Trophoblast cell (in vitro differentiated cells and primary cell): ENCODE results near the gene MAP3K4. TPM values are rescaled to one million over a fixed set of nuclear protein-coding genes. Genes with fewer than 3 reads are reported as not detected.

ENCODE experiments used
- DNase-seq, 2 donors: peaks; one replicate each; pipeline ENCODE4 v3.0.0-alpha.2; 2016
- H2AFZ ChIP-seq: 2 replicates; pipeline ENCODE4 v1.6.1; 2013; ENCODE audit warnings: low read length, moderate library complexity, mild to moderate bottlenecking; ENCODE audit not compliant: insufficient read depth, poor library complexity
- H2AK5ac ChIP-seq: 2 replicates; pipeline ENCODE4 v1.6.1; 2013; ENCODE audit warnings: mild to moderate bottlenecking, low read length
- H2BK120ac ChIP-seq: 2 replicates; pipeline ENCODE4 v1.6.1; 2013; ENCODE audit warnings: low read length, mild to moderate bottlenecking, moderate library complexity; ENCODE audit not compliant: insufficient read depth, poor library complexity
- H2BK12ac ChIP-seq: 2 replicates; pipeline ENCODE4 v1.6.1; 2013; ENCODE audit warnings: mild to moderate bottlenecking, low read length, moderate library complexity
- H2BK5ac ChIP-seq: 2 replicates; pipeline ENCODE4 v1.6.1; 2013; ENCODE audit warnings: low read length, low read depth, moderate library complexity, mild to moderate bottlenecking; ENCODE audit not compliant: poor library complexity
- H3K14ac ChIP-seq: 2 replicates; pipeline ENCODE4 v1.6.1; 2013; ENCODE audit warnings: mild to moderate bottlenecking, low read length
- H3K18ac ChIP-seq: 2 replicates; pipeline ENCODE4 v1.6.1; 2013; ENCODE audit warnings: mild to moderate bottlenecking, low read length
- H3K23ac ChIP-seq: 2 replicates; pipeline ENCODE4 v1.6.1; 2013; ENCODE audit warnings: low read length
- H3K27ac ChIP-seq: 2 replicates; pipeline ENCODE4 v1.5.1; 2013; ENCODE audit warnings: low read depth, mild to moderate bottlenecking, inconsistent platforms, low read length, moderate library complexity
- H3K27me3 ChIP-seq: 2 replicates; pipeline ENCODE4 v1.6.1; 2013; ENCODE audit warnings: inconsistent platforms, mild to moderate bottlenecking, low read length, moderate library complexity; ENCODE audit not compliant: insufficient read depth
- H3K36me3 ChIP-seq, 2 experiments: 1 replicate in 1 of 2; 2 replicates in 1 of 2; pipeline ENCODE4 v1.6.1; 2013; ENCODE audit warnings: low read length in 2 of 2, mild to moderate bottlenecking in 2 of 2, moderate library complexity in 1 of 2; ENCODE audit not compliant: insufficient read depth in 2 of 2, control insufficient read depth in 1 of 2
- H3K4ac ChIP-seq: 2 replicates; pipeline ENCODE4 v1.6.1; 2013; ENCODE audit warnings: low read depth, mild to moderate bottlenecking, low read length, moderate library complexity
- H3K4me1 ChIP-seq, 2 experiments: 1 replicate in 1 of 2; 2 replicates in 1 of 2; pipeline ENCODE4 v1.6.1; 2013; ENCODE audit warnings: low read length in 2 of 2, mild to moderate bottlenecking in 2 of 2, moderate library complexity in 1 of 2; ENCODE audit not compliant: insufficient read depth in 2 of 2, control insufficient read depth in 1 of 2
- H3K4me2 ChIP-seq: 2 replicates; pipeline ENCODE4 v1.6.1; 2013; ENCODE audit warnings: inconsistent platforms, mild to moderate bottlenecking, low read length, moderate library complexity
- H3K4me3 ChIP-seq: 2 replicates; pipeline ENCODE4 v1.5.1; 2013; ENCODE audit warnings: mild to moderate bottlenecking, low read depth, low read length, inconsistent platforms
- H3K79me1 ChIP-seq: one replicate; pipeline ENCODE4 v1.6.1; 2013; ENCODE audit warnings: low read length
- H3K79me2 ChIP-seq: 2 replicates; pipeline ENCODE4 v1.6.1; 2013; ENCODE audit warnings: low read length, mild to moderate bottlenecking; ENCODE audit not compliant: control insufficient read depth, insufficient read depth, poor library complexity
- H3K9ac ChIP-seq: 2 replicates; pipeline ENCODE4 v1.6.1; 2013; ENCODE audit warnings: mild to moderate bottlenecking, low read length
- H3K9me3 ChIP-seq: 2 replicates; pipeline ENCODE4 v1.6.1; 2013; ENCODE audit warnings: low read depth, mild to moderate bottlenecking, control low read depth, inconsistent platforms, low read length; ENCODE audit not compliant: insufficient read depth
- H4K12ac ChIP-seq: 2 replicates; pipeline ENCODE4 v1.6.1; 2013; ENCODE audit warnings: low read depth, mild to moderate bottlenecking, low read length, moderate library complexity
- H4K8ac ChIP-seq: 2 replicates; pipeline ENCODE4 v1.6.1; 2013; ENCODE audit warnings: low read depth, mild to moderate bottlenecking, low read length, moderate library complexity
- H4K91ac ChIP-seq: one replicate; pipeline ENCODE4 v1.6.1; 2013; ENCODE audit warnings: low read depth, mild to moderate bottlenecking, low read length, moderate library complexity
- WGBS: extraction: QIAGEN DNeasy Blood & Tissue Kit; methylation state at CpG from one replicate; pipeline ENCODE4 v1.1.7; 2013; ENCODE audit warnings: missing lambda C conversion rate; ENCODE audit not compliant: insufficient read length, insufficient coverage; ENCODE audit errors: extremely low coverage; 5-methylcytosine and 5-hydroxymethylcytosine counted together
- polyA plus RNA-seq: library from polyadenylated mRNA; stranded (reverse); fragments of 200-250 nt; gene quantifications from 2 replicates; pipeline ENCODE4 v1.2.3, GENCODE V29; 2013

Gene MAP3K4, protein sequence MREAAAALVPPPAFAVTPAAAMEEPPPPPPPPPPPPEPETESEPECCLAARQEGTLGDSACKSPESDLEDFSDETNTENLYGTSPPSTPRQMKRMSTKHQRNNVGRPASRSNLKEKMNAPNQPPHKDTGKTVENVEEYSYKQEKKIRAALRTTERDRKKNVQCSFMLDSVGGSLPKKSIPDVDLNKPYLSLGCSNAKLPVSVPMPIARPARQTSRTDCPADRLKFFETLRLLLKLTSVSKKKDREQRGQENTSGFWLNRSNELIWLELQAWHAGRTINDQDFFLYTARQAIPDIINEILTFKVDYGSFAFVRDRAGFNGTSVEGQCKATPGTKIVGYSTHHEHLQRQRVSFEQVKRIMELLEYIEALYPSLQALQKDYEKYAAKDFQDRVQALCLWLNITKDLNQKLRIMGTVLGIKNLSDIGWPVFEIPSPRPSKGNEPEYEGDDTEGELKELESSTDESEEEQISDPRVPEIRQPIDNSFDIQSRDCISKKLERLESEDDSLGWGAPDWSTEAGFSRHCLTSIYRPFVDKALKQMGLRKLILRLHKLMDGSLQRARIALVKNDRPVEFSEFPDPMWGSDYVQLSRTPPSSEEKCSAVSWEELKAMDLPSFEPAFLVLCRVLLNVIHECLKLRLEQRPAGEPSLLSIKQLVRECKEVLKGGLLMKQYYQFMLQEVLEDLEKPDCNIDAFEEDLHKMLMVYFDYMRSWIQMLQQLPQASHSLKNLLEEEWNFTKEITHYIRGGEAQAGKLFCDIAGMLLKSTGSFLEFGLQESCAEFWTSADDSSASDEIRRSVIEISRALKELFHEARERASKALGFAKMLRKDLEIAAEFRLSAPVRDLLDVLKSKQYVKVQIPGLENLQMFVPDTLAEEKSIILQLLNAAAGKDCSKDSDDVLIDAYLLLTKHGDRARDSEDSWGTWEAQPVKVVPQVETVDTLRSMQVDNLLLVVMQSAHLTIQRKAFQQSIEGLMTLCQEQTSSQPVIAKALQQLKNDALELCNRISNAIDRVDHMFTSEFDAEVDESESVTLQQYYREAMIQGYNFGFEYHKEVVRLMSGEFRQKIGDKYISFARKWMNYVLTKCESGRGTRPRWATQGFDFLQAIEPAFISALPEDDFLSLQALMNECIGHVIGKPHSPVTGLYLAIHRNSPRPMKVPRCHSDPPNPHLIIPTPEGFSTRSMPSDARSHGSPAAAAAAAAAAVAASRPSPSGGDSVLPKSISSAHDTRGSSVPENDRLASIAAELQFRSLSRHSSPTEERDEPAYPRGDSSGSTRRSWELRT (N-terminal part only)
- 27.6 and 29.3 TPM in 2 replicates for polyA plus RNA-seq

DNA sequence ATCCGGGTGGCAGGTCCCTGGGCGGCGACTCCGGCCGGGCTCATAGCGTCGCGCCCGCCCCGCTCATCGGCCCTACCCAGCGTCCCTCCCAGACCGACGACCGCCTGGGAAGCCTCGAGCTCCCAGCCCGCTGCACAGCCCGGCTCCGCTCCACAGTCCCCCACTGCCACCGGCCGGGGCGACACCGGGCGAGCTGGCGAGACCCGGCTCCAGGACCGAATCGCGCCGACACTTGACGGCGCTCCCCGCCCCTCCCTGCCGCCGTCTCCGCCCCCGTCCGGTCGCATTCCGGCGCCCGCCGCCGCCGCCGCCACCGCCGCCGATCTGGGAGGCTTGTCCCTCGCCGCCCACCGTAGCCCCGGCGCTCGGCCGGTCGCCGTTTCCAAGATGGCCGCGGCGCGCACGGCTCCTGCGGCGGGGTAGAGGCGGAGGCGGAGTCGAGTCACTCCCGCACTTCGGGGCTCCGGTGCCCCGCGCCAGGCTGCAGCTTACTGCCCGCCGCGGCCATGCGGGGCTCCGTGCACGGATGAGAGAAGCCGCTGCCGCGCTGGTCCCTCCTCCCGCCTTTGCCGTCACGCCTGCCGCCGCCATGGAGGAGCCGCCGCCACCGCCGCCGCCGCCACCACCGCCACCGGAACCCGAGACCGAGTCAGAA, at the start of gene MAP3K4:
MAP3K4 (plus strand) TSS at position 364 of the 655 bp plus-strand sequence; CDS start at position 527, 163 bp downstream.
- H3K18ac ChIP-seq: peak within 1 kb of the TSS; percentile 87
- no peak within 1 kb of the TSS for H3K23ac ChIP-seq
- peaks cover 2% of the 10 kb centered on the region for H3K9me3 ChIP-seq
- no peaks in the 10 kb centered on the region for H3K4me1 ChIP-seq
- peak within 1 kb of the TSS; percentile 69 for H3K9ac ChIP-seq
- DNase-seq: peak; percentile 87 to 90
- peaks cover 13% of the 10 kb centered on the region for H3K79me1 ChIP-seq
- peak within 1 kb of the TSS; percentile 19 for H2BK12ac ChIP-seq
- H4K91ac ChIP-seq: peak within 1 kb of the TSS; percentile 77
- peak within 1 kb of the TSS; percentile 20 for H4K12ac ChIP-seq
- no peaks in the 10 kb centered on the region for H3K27me3 ChIP-seq
- peak within 1 kb of the TSS; percentile 77 for H3K14ac ChIP-seq
- peak within 1 kb of the TSS; percentile 78 for H3K4ac ChIP-seq
- H3K36me3 ChIP-seq: no peaks in the 10 kb centered on the region
- peaks cover 9% of the 10 kb centered on the region for H3K79me2 ChIP-seq
- peak within 1 kb of the TSS; percentile 82 for H4K8ac ChIP-seq
- H3K4me3 ChIP-seq: peak within 1 kb of the TSS; percentile 89
- H2BK5ac ChIP-seq: peak within 1 kb of the TSS; percentile 89
- H3K27ac ChIP-seq: peak within 1 kb of the TSS; percentile 84
- H2AFZ ChIP-seq: peak within 1 kb of the TSS; percentile 41
- no peak within 1 kb of the TSS for H2AK5ac ChIP-seq
- H3K4me2 ChIP-seq: peak within 1 kb of the TSS; percentile 93
- WGBS: no CpG with 5 or more reads among the region's 97 CpGs
- H2BK120ac ChIP-seq: peak within 1 kb of the TSS; percentile 65

DNA sequence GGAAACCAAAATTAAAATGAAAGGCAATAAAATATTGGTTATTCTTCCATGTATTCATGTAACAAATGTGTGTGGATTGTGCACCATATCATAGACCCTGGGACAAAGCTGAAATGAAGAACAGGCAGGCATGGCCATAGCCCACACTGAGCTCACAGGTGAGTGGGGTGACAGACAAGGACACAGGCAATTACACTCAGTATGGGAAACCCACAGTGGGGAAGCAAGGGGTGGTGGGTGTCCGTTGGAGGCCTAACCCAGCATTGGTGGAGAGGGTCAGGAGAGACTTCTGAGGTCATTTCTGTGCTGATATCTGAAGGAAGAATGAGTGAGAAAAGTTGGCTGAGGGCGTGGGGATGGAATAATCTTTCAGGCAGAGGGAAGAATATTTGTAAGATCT, 47.6 kb upstream of the MAP3K4 start:
- no peak overlapping the region for H3K14ac ChIP-seq
- no peak overlapping the region for H2AFZ ChIP-seq
- H2BK120ac ChIP-seq: no peak overlapping the region
- peak overlapping the region; percentile 69 for H3K23ac ChIP-seq
- H4K12ac ChIP-seq: no peak overlapping the region
- no peaks in the 10 kb centered on the region for H3K27me3 ChIP-seq
- H4K8ac ChIP-seq: no peak overlapping the region
- H3K4ac ChIP-seq: no peak overlapping the region
- no peaks in the 10 kb centered on the region for H3K79me2 ChIP-seq
- no peak overlapping the region for H3K9ac ChIP-seq
- H3K4me2 ChIP-seq: no peak overlapping the region
- no peaks in the 10 kb centered on the region for H3K79me1 ChIP-seq
- no peak overlapping the region for H2BK5ac ChIP-seq
- H3K36me3 ChIP-seq: no peaks in the 10 kb centered on the region
- H4K91ac ChIP-seq: no peak overlapping the region
- H3K27ac ChIP-seq: no peak overlapping the region
- no CpG with 5 or more reads among the region's 2 CpGs for WGBS
- H3K9me3 ChIP-seq: peaks cover 6% of the 10 kb centered on the region
- no peak overlapping the region for H3K18ac ChIP-seq
- H3K4me3 ChIP-seq: no peak overlapping the region
- no peak overlapping the region for H2AK5ac ChIP-seq
- DNase-seq: no peak
- no peaks in the 10 kb centered on the region for H3K4me1 ChIP-seq
- no peak overlapping the region for H2BK12ac ChIP-seq

DNA sequence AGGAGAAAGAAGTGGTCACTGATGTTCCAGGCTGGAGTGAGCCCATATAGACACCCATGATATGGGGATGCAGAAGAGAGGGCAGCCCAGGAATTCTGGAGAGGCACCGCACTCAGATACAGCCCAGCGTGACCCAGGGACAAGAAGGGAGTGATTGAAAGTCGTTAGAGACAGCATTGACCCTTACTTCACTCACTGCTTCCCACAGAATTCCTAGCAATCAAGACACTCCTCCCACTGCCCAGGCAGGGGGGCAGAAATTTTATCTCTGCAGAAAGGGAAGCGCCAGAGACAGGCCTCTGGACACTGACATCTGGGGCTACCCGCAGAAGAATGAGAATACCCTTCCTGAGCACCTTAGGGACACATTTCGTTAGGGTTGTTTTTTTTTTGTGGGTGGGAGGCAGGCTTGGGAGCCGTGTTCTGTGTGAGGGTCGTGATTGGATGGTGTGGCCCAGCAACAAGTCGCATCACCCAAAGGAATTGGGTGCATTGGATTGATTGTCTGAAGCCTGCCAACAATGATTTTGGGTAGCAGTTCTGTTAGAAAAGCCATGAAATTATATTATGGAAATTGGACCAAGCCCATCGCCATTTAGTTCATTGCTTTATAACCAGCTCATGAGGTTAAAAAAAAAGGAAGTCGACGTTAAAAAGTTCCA, 45.9 kb upstream of the MAP3K4 start:
- WGBS: no CpG with 5 or more reads among the region's 12 CpGs
- Histone ChIP-seq H3K23ac (no peak overlapping the region), H2BK120ac (no peak overlapping the region), H3K9me3 (peaks cover 2% of the 10 kb centered on the region), H3K4me1 (no peaks in the 10 kb centered on the region), H3K27ac (no peak overlapping the region), H3K4me2 (no peak overlapping the region), H3K14ac (no peak overlapping the region), H2AFZ (no peak overlapping the region), H3K18ac (no peak overlapping the region), H3K79me2 (no peaks in the 10 kb centered on the region), H3K79me1 (no peaks in the 10 kb centered on the region), H4K12ac (no peak overlapping the region), H4K91ac (no peak overlapping the region), H2AK5ac (no peak overlapping the region), H3K9ac (no peak overlapping the region), H3K27me3 (no peaks in the 10 kb centered on the region), H4K8ac (no peak overlapping the region), H2BK12ac (no peak overlapping the region), H3K36me3 (no peaks in the 10 kb centered on the region), H2BK5ac (no peak overlapping the region), H3K4ac (no peak overlapping the region), H3K4me3 (no peak overlapping the region)
- DNase-seq: no peak
